IPS-18c (cell line): ENCODE measurements around the gene TDRD7.
A peak's percentile ranks its signal among the peaks of the same experiment; 100 is the strongest.

ENCODE experiments used
- H3K4me3 ChIP-seq: 2 replicates; pipeline ENCODE4 v1.7.0; 2013; ENCODE audit warnings: low read depth, mild to moderate bottlenecking, low read length, moderate library complexity; ENCODE audit not compliant: insufficient read depth
- H3K9me3 ChIP-seq: one replicate; pipeline ENCODE4 v1.6.1; 2013; ENCODE audit warnings: mild to moderate bottlenecking, low read length, moderate library complexity; ENCODE audit not compliant: control insufficient read depth, insufficient read depth

Gene TDRD7

DNA sequence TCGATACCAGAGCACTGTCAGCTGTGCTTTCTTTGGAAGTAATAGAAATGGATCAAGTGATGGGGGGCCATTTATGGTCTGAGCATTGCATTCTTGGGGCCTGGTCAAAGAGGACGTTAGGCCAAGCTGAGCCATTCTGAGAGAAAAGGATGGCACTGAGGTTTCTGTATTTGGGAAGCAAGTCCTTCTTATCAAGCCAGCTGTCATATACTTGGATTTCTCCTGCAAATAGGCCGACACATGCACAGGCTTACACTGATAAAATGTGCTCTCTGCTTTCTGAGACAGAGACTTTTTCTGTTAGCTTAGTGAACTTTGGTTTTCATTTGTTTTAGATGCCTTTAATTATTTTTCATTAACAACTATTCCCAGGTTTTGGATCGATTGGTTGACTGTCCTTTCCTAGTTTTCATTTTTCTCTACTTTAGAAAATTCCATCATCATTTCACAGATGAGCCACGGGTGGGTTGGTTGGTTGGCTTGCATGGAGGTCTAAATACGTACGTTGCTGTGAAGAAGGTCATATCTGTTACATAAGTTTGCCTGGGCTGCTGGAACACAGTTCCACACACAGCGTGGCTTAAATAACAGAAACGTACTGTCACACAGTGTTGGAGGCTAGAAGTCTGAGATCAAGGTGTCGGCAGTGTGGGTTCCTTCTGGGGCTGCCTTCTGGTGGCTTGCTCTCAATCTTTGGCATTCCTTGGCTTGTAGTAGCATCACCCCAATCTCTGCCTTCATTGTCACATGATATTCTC is 109.9 kb downstream of the TDRD7 start:
- H3K9me3 ChIP-seq = peaks cover 2% of the 10 kb centered on the region

DNA sequence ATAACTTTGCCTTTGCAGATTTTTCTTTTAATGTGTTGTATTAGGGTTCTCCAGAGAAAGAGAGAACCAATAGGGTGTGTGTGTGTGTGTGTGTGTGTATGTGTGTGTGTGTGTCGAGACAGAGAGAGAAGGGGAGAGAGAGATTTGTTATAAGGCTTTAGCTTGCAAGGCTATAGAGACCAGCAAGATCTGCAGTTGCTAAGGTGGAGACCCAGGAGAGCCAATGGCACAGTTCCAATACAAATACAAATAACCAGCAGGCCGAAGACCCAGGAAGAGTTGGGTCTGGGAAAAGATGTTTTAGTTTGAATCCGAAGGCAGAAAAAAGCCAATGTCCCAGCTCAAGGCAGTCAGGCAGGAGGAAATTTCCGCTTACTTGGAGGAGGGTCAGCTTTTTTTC is 112.5 kb downstream of the TDRD7 start:
- Histone ChIP-seq H3K4me3 (no peak overlapping the region), H3K9me3 (no peaks in the 10 kb centered on the region)

More for the DNA sequence above, 109.9 kb downstream of the TDRD7 start:
- H3K4me3 ChIP-seq = no peak overlapping the region

DNA sequence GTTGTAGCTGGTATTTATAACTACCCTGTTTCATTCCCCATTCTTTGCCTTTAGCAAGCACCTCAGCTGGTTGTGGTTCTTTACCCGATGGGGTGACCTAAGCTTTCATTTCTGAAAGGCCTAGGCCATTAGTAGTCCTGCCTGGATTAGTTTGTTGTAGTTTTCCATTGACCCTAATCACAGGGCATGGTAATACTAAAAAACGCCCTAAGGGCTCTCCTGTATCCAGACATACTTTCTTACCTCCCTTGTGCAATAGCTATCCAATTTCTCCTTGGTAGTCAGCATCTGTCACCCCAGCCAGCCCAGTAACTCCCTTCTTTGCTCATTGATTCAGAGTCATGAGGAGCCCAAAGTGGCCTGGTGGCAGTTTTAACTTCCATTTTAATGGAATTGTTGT is 113.6 kb downstream of the TDRD7 start:
- H3K9me3 ChIP-seq = no peaks in the 10 kb centered on the region
- H3K4me3 ChIP-seq = no peak overlapping the region

DNA sequence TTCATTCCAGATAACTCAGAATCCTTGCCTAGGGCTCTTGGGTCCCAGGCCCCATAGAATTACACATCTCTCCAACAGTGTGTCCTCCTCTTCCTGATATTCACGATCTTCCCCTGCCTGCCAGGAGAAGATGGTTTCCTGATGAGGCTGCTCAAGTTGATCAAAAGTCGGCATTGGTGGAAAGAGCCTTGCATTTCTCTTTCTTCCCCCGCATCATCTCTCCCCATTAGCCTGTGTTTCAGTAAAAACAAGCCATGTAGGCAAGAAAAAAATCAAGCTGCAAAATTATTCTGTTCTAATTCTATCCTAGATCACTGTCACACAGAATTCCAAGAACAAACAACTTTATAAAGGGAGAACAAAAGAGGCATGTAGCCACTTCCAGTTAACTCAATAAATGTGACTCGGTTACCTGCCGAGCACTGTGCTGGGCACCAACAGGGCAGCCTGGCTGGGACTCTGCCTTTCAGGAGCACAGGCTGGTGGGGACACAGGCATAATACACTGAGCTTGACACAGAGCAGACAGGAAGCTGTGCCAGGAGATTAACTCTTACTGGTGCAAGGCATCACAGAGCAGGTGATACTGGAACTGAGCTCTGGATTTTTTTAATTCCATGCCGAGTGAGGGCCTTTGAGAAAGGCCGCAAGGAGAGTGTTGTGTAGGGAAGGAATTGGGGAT is 115.1 kb downstream of the TDRD7 start:
- no peak overlapping the region for H3K4me3 ChIP-seq
- H3K9me3 ChIP-seq = no peaks in the 10 kb centered on the region

DNA sequence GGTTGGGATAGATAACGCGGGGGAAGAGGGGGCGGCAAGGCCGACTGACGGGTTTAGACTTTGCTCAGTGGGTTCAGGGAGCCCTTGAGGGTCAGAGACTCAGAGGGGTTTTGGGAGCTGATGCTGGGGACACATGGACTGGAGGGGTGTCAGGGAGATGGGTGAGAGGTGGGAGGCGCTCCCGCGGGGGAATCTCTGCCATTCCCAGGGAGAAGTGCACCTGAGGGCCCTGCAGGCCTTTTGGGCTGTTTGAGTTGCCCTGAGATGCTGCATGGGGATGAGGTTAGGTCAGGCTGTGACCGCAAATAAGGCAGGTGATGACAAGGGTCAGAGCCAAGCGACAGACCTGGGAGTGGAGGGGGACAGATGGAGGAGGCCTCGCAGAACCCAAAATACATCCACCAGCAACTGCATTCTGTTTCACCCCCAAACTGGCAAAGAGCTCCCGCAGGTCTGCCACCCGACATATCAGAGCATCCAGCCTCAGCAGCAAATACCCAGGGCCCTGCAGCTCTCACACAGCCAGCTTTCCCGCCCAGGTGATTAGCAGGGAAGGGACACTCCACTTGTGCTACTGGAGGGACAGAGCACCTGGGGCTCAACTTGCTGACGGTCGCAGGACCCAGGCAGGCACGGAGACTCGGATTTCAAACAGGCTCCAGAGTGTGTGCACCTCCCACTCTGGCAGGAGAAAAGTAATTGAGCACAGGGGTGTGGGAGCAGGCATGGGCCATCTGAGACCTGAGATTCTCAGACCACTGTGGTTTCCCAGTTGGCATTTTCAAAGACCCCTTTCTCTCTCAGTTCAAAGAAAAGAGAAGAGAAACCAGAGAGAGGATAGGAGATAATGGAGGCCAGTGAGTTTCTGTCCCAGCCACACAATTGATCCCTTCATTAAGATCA is 116.0 kb downstream of the TDRD7 start:
- Histone ChIP-seq H3K4me3 (peak overlapping the region; percentile 0; the same call in 1 of the 2 replicates), H3K9me3 (no peaks in the 10 kb centered on the region)

DNA sequence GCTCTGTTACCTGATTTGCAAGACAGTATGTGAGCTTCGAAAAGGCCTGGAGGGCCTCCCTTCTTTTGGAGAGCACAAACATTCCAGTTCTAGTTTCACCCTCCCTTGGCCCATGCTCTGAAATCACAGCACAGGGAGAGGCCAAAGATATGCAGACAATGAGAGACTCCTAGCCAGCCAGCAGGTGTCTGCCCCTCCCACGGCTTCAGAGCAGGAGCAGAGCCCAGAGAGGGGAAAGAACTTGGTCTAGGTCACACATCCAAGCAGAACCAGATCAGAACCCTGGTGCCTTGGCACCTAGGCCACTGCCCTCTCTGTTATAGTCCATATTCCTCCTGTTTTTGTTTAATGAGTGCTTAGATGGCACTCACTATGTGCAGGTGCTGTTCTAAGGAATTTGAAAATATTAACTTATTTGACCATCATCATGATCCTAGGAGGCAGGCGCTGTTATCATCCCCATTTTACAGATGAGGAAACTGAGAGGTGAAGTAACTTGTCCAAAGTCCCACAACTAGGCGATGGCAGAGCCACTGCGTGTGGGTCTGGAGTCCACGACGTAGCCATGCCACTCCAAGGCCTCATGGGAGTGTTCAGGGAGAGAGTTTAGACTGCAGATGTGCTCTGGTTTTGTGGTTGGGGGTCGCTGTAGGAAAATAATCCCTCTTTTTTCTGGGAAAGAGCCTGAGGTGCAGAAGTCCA is 116.8 kb downstream of the TDRD7 start:
- Histone ChIP-seq H3K4me3 (no peak overlapping the region), H3K9me3 (no peaks in the 10 kb centered on the region)

DNA sequence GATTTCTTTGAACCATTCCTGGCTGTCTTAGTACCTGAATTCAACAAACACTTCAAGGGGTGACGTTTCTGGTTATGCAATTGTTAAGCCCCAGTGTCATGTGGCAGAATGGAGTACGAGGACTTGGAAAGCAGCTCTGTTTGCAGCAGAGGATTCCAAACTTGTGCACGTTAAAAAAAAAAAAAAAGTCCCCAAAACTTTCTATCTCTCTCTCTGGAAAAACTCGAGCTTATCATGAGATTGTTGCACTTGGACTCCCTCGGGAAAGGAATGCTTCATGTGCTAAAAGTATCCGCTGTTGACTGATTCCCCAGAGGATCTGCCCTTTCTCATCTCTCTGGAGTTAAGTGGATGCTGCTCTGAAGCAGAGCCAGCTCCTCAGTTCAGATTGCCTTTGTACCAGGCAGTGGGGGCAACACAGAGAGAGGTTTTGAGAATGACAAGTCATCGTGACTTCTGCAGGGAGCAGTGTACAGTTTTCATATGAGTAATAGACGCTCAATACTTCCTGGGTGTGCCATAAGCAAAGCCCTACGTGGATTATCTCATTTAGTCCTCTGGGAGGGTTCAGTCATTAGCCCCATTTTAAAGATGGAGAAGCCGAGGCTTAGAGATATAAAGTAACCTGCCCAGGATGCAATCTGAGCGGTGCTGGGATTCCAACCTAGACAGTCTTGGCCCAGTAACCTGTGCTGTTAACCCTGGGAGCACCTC is 117.6 kb downstream of the TDRD7 start:
- Histone ChIP-seq H3K4me3 (no peak overlapping the region), H3K9me3 (no peaks in the 10 kb centered on the region)

DNA sequence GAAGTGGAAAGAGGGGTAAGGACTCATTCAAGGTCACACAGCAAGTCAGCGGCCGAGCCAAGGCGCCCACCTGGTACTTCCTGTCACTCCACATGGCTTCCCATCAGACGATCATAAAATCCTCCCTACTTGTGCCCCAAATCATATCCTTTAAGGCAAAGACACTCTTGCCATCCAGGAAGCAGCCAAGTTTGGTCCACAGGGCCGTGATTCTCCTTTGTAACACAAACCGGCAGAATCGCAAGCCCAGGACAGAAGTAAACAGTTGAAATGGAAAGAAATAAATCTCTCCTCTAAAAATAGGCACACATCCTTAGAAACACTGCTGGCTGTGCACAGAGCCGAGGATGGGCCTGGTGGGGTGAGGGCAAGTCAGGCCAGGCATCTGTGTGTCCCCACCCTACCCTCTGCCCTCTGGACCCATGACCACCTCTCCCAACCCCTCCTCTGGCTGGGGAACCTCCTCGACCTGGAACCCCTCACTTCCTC is 120.0 kb downstream of the TDRD7 start:
- Histone ChIP-seq H3K9me3 (no peaks in the 10 kb centered on the region), H3K4me3 (no peak overlapping the region)

DNA sequence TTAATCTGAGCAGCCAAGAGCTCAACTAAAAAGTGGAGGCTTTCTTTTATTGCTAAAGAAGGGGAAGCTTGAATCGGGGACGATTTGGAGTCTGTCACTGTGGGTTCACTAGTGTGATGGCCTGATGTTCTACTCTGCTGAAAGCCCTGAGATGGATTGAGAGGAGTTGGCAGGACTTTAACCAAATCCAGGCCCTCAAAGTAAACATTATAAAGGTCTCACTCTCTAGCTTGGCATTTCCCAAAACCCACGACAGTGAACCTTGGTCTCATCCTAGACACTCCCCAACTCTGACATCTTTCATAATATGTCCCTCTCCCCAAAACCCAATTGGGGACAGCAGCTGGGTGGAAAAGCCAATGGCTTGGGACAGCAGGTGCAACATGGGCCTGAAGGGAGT is 122.3 kb downstream of the TDRD7 start:
- no peaks in the 10 kb centered on the region for H3K9me3 ChIP-seq
- no peak overlapping the region for H3K4me3 ChIP-seq

DNA sequence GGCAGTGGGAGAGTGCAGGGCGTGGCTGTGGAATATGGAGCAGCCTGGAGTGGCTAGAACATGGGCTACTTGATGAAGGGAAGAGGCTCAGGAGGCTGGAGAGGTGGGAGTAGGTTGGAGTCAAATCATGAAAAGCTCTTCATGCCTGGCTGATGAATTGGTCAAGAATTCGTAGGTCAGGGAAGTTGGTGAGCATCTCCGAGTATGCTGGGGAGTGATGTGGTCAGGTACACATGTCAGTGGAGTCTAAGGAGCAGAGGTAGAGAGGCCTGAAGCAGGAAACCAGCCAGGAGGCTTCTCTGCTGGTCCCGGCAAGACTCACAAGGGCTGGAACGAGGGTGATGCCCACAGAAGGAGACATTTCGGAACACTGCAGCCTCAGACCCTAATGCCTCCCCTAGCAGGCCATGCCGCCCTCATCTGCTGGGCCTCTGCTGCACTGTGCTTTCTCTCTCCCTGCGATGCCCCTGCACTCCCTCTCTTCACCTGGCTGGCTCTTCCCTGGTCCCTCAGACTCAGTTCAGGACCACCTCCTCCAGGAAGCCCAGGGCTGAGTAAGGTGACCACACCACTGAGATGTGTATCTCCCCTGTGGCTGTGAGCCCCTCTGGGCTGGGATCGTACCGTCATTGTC is 123.2 kb downstream of the TDRD7 start:
- Histone ChIP-seq H3K9me3 (no peaks in the 10 kb centered on the region), H3K4me3 (no peak overlapping the region)

DNA sequence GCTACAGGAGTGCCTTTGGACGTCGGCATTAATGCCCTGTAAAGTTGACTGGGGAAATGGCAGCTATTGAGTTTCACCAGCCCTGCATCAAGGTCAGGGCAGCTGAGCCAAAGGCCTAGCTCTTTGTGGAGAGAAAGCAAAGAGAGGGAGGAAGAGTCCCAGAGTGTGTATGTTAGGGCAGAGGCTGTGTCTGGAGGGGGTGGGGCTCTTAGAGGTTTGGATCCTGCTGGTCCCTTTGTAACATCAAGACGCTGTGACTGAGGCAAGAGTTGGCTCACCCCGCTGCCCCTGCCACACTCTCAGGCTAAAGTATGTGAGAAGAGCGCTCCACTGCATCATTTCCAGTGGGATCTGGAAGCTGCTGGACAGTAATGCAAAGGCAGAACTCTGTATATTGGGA is 123.9 kb downstream of the TDRD7 start:
- H3K9me3 ChIP-seq = no peaks in the 10 kb centered on the region
- no peak overlapping the region for H3K4me3 ChIP-seq

DNA sequence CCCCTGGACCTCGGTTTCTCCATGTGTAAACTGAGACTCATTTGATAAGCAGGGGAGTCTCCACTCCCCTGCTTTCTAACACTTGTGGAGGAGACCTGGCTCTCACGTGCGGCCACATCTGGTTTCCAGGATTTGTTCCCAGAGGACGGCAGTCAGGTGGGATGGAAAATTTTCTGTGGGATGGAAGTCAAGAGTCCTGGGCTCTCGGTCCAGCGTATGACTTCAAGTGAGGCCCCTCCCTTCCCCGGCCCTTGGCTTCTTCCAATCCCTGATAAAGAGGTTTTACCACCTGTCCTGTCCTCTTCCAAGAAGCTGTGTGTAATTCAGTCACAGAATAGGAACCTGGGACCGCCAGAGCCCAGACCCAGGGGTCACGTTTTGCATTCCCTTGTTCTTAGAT is 124.6 kb downstream of the TDRD7 start:
- H3K4me3 ChIP-seq = no peak overlapping the region
- no peaks in the 10 kb centered on the region for H3K9me3 ChIP-seq

DNA sequence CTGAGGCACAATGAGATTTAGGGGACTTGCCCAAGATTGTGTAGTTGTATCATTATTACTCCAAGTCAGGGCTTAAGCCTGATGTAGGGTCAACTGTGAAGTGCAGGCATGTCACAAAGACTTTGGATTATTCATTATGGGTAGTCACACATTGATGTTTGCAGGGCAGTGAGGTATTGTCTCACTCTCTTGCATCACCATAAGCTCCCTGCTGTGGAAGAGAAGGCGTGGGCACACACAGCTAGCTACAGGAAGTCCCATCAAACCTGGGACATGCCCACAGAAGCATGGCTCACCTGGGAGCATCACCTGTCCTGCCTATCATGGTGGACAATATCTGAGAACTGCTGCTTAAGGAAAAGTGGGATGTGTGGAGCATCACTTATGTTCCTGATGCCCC is 131.7 kb downstream of the TDRD7 start:
- peaks cover 2% of the 10 kb centered on the region for H3K9me3 ChIP-seq
- no peak overlapping the region for H3K4me3 ChIP-seq

DNA sequence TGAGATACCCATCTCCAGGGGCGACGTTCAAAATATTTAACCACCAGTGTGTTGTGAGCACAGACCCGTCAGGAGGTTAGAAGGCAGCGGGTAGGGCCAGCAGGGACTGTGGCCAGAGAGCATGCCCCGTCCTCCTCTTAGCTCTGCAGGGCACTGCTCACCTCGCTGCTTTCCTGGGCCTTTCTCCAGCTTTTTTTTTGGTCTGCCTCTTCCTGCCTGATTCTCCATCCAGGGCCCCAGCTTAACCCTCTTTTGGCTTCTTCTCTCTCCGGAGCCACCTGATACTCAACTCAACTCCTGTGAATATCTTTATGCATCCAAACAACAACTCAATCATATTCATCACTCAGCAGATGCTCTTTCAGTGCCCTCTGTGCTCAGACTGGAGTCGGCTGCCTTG is 133.6 kb downstream of the TDRD7 start:
- Histone ChIP-seq H3K4me3 (no peak overlapping the region), H3K9me3 (peaks cover 2% of the 10 kb centered on the region)
